Peyer's patch (tissue), 4 donors: Measurements from ENCODE around the gene POR. TPM values are rescaled to one million over a fixed set of nuclear protein-coding genes. Genes with fewer than 3 reads are reported as not detected.
"Not testable (repeated sequence)": the region's sequence is repeated elsewhere in the genome, so short reads cannot be mapped to it uniquely, and the experiment has no call there.

Experiments
- DNase-seq, 3 donors: peaks; one replicate each; pipeline ENCODE4 v3.0.0-alpha.2; 2017 to 2019
- H3K27ac ChIP-seq, 4 donors: fragments of 200-600 bp; sonication (generic); one replicate each; pipeline ENCODE4 v1.5.1; 2016 to 2019
- H3K27me3 ChIP-seq, 2 donors: fragments of 200-600 bp; sonication (generic); one replicate each; pipeline ENCODE4 v1.5.1; 2019
- H3K36me3 ChIP-seq, 3 donors: fragments of 200-600 bp; sonication (generic); one replicate each; pipeline ENCODE4 v1.5.1; 2016 to 2019
- H3K4me1 ChIP-seq, 4 donors: fragments of 200-600 bp; sonication (generic); one replicate each; pipeline ENCODE4 v1.5.1; 2016 to 2019
- H3K4me3 ChIP-seq, 4 donors: fragments of 200-600 bp; sonication (generic); 1 replicate in 3 of 4; 2 replicates in 1 of 4; pipeline ENCODE4 v1.5.1; 2016 to 2019; ENCODE audit warnings: mild to moderate bottlenecking in 1 of 4
- H3K9me3 ChIP-seq, 4 donors: fragments of 200-600 bp; sonication (generic); one replicate each; pipeline ENCODE4 v1.5.1; 2016 to 2019; ENCODE audit warnings: mild to moderate bottlenecking in 1 of 4
- POLR2A ChIP-seq, 2 donors: fragments of 450-650 bp; IDR thresholded peaks; one replicate each; pipeline ENCODE4 v1.5.1; 2017; ENCODE audit warnings: antibody characterized with exemption in 2 of 2, mild to moderate bottlenecking in 2 of 2, moderate library complexity in 2 of 2
- total RNA-seq, 4 donors: library from RNA; depleted of rRNA; stranded (reverse); fragments of >200 nt; gene quantifications; one replicate each; pipeline ENCODE4 v1.1.0, GENCODE V29; 2016
- TF ChIP-seq, protein P1 (sequence below), 6 experiments: fragments of 450-650 bp in 4 of 6; fragments of 200-600 bp in 2 of 6; sonication (generic) in 1 of 6; IDR thresholded peaks; one replicate each; pipeline ENCODE4 v1.5.1; 2017 to 2019; ENCODE audit warnings: antibody characterized with exemption in 6 of 6, mild to moderate bottlenecking in 3 of 6, moderate library complexity in 1 of 6

POR gene
- total RNA-seq, 4 donors from 2014 or later, result 67.7 to 625 (median 451) TPM

DNA sequence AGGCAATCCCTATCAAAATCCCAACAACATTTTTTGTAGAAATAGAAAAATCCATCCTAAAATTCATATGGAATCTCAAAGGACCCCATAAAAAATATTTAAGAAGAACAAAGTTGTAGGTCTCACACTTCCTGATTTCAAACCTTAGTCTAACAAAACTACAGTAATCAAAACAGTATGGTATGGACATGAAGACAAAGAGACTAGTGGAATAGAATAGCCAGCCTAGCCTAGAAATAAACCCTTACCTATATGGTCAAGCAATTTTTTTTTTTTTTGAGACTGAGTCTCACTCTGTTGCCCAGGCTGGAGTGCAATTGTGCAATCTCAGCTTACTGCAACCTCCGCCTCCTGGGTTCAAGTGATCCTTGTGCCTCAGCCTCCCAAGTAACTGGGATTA is 83.1 kb downstream of the POR start:
- H3K27ac ChIP-seq, result no peak overlapping the region
- no peak for DNase-seq
- H3K27me3 ChIP-seq, result no peaks in the 10 kb centered on the region
- H3K9me3 ChIP-seq, result no peaks in the 10 kb centered on the region
- TF ChIP-seq, protein P1, sequence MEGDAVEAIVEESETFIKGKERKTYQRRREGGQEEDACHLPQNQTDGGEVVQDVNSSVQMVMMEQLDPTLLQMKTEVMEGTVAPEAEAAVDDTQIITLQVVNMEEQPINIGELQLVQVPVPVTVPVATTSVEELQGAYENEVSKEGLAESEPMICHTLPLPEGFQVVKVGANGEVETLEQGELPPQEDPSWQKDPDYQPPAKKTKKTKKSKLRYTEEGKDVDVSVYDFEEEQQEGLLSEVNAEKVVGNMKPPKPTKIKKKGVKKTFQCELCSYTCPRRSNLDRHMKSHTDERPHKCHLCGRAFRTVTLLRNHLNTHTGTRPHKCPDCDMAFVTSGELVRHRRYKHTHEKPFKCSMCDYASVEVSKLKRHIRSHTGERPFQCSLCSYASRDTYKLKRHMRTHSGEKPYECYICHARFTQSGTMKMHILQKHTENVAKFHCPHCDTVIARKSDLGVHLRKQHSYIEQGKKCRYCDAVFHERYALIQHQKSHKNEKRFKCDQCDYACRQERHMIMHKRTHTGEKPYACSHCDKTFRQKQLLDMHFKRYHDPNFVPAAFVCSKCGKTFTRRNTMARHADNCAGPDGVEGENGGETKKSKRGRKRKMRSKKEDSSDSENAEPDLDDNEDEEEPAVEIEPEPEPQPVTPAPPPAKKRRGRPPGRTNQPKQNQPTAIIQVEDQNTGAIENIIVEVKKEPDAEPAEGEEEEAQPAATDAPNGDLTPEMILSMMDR (IDR thresholded peaks at IDR 0.05), result no peak
- no peak for TF ChIP-seq POLR2A (IDR thresholded peaks at IDR 0.05)
- H3K4me1 ChIP-seq, result peaks cover 0 to 13% (median 2%) of the 10 kb centered on the region in 4 donors
- peaks cover 0 to 14% (median 0%) of the 10 kb centered on the region in 3 donors for H3K36me3 ChIP-seq
- no peak overlapping the region for H3K4me3 ChIP-seq

DNA sequence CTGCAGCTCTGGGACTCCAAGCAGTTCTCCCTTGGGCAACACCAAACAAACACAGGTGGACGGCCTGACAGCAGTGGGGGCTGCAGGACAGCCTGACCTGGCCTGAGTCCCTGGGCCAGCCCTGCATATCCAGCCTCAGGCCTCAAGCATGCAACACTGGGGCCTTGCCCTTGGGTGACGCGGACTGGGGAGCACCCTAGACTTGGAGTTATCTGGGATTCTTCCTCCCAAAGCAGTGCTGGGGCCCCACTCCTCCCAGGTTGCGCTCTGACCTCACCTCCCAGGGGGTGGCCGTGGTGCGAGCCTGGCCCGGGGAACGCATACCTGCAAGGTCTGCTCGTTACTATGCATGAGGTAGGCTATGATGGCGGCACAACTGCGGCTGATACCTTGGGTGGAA is 85.6 kb downstream of the POR start:
- no peaks in the 10 kb centered on the region for H3K9me3 ChIP-seq
- H3K4me3 ChIP-seq, result no peak overlapping the region
- H3K36me3 ChIP-seq, result peaks cover 0 to 32% (median 0%) of the 10 kb centered on the region in 3 donors
- no peak for TF ChIP-seq POLR2A (IDR thresholded peaks at IDR 0.05)
- TF ChIP-seq, protein P1 (IDR thresholded peaks at IDR 0.05), result no peak
- no peaks in the 10 kb centered on the region for H3K4me1 ChIP-seq
- no peaks in the 10 kb centered on the region for H3K27me3 ChIP-seq
- DNase-seq, result no peak
- H3K27ac ChIP-seq, result no peak overlapping the region

GRCh38 chr7:76002139-76002538 is 87.2 kb downstream of the POR start:
- H3K4me3 ChIP-seq, result no peak overlapping the region
- H3K36me3 ChIP-seq, result peaks cover 0 to 32% (median 0%) of the 10 kb centered on the region in 3 donors
- H3K4me1 ChIP-seq, result no peaks in the 10 kb centered on the region
- H3K9me3 ChIP-seq, result no peaks in the 10 kb centered on the region
- no peak for DNase-seq
- TF ChIP-seq, protein P1 (IDR thresholded peaks at IDR 0.05), result no peak
- no peak for TF ChIP-seq POLR2A (IDR thresholded peaks at IDR 0.05)
- no peaks in the 10 kb centered on the region for H3K27me3 ChIP-seq
- H3K27ac ChIP-seq, result no peak overlapping the region

DNA sequence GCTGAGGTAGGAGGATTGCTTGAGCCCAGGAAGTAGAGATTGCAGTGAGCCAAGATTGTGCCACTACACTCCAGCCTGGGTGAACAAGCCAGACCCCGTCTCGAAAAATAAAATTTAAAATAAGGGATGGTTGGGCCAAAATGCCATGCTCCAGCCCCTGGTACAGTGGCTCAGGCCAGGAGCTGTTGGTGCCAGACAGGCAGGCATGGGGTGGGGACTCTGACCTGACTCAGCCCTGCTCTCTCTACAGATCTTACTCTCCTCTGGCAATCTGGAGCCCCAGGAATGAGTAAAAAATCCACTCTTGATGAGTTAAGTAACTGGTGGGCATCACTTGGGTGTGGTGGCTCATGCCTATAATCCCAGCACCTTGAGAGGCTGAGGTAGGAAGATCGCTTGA is 87.9 kb downstream of the POR start:
- no peaks in the 10 kb centered on the region for H3K27me3 ChIP-seq
- H3K27ac ChIP-seq, result no peak overlapping the region
- TF ChIP-seq, protein P1 (IDR thresholded peaks at IDR 0.05), result no peak
- no peak for TF ChIP-seq POLR2A (IDR thresholded peaks at IDR 0.05)
- no peak for DNase-seq
- peaks cover 0 to 32% (median 0%) of the 10 kb centered on the region in 3 donors for H3K36me3 ChIP-seq
- no peaks in the 10 kb centered on the region for H3K9me3 ChIP-seq
- H3K4me3 ChIP-seq, result no peak overlapping the region
- no peaks in the 10 kb centered on the region for H3K4me1 ChIP-seq

DNA sequence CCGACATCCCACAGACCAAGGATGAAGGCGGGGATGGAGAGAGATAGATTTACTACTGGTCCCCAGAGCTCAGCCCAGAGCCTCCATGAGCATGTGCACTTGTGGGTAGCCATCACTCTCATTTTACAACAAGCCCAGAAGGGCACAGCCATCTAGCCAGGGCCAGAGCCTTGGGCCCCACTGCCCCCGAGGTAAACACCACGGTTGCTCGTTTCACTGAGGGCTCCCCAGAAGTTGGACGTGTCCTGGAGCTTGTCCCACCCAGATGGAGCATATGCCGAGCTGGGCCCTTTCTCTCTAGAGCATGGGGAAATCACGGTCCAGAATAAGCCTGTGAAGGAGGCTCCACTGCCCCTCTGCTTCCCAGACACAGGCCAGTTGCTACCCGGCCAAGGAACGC is 88.4 kb downstream of the POR start:
- peaks cover 0 to 2% (median 0%) of the 10 kb centered on the region in 4 donors for H3K4me1 ChIP-seq
- no peak overlapping the region for H3K27ac ChIP-seq
- H3K36me3 ChIP-seq, result peaks cover 0 to 29% (median 0%) of the 10 kb centered on the region in 3 donors
- DNase-seq, result no peak
- no peaks in the 10 kb centered on the region for H3K27me3 ChIP-seq
- TF ChIP-seq POLR2A (IDR thresholded peaks at IDR 0.05), result no peak
- TF ChIP-seq, protein P1 (IDR thresholded peaks at IDR 0.05), result no peak
- no peaks in the 10 kb centered on the region for H3K9me3 ChIP-seq
- no peak overlapping the region for H3K4me3 ChIP-seq

DNA sequence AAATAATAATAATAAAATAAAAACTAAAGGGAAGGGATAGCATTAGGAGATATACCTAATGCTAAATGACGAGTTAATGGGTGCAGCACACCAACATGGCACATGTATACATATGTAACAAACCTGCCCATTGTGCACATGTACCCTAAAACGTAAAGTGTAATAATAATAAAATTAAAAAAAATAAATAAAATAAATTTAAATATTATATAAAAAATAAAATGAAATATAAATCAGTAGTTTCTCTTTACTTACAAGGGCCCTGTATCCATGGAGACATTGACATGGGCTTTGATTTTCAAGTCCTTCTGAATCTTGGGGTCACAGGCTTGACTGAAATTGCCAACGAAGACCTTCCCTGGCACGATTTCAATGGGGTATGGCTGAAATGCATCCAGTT is 90.0 kb downstream of the POR start:
- DNase-seq, H3K9me3 ChIP-seq, H3K4me3 ChIP-seq, H3K27ac ChIP-seq, H3K27me3 ChIP-seq, H3K4me1 ChIP-seq: not testable (repeated sequence)
- peaks cover 0 to 28% (median 0%) of the 10 kb centered on the region in 3 donors for H3K36me3 ChIP-seq
